Adipocyte (in vitro differentiated cells): ENCODE data around the gene TIMM22.

Source experiments
- DNase-seq: peaks from one replicate; pipeline ENCODE4 v3.0.0-alpha.2; 2015; ENCODE audit warnings: low read depth
- H3K27me3 ChIP-seq: replicated peaks from 2 replicates; pipeline ENCODE4 v1.7.0; 2013; ENCODE audit warnings: mild to moderate bottlenecking, low read length, moderate library complexity; ENCODE audit not compliant: control insufficient read depth, insufficient read depth
- H3K36me3 ChIP-seq: 2 replicates; pipeline ENCODE4 v1.7.0; 2013; ENCODE audit warnings: low read length, mild to moderate bottlenecking, moderate library complexity; ENCODE audit not compliant: control insufficient read depth, insufficient read depth, severe bottlenecking
- H3K4me1 ChIP-seq: 2 replicates; pipeline ENCODE4 v1.7.0; 2013; ENCODE audit warnings: mild to moderate bottlenecking, low read length, moderate library complexity; ENCODE audit not compliant: control insufficient read depth, insufficient read depth
- H3K4me3 ChIP-seq: 2 replicates; pipeline ENCODE4 v1.7.0; 2013; ENCODE audit warnings: mild to moderate bottlenecking, low read length, moderate library complexity
- H3K9ac ChIP-seq: 2 replicates; pipeline ENCODE4 v1.7.0; 2013; ENCODE audit warnings: mild to moderate bottlenecking, low read length, moderate library complexity
- H3K9me3 ChIP-seq: 2 replicates; pipeline ENCODE4 v1.7.0; 2013; ENCODE audit warnings: mild to moderate bottlenecking, low read length, moderate library complexity; ENCODE audit not compliant: control insufficient read depth

The TIMM22 gene

GRCh38 chr17:1003972-1004768 is 7.2 kb downstream of the TIMM22 start:
- H3K4me3 ChIP-seq: no peak overlapping the region
- peaks cover 45% of the 10 kb centered on the region for H3K36me3 ChIP-seq
- no peaks in the 10 kb centered on the region for H3K27me3 ChIP-seq
- no peaks in the 10 kb centered on the region for H3K9me3 ChIP-seq
- peaks cover 58% of the 10 kb centered on the region for H3K4me1 ChIP-seq
- no peak for DNase-seq
- H3K9ac ChIP-seq: no peak overlapping the region

- H3K4me3 ChIP-seq: no peak overlapping the region
- DNase-seq: no peak
- H3K27me3 ChIP-seq: no peaks in the 10 kb centered on the region
- H3K4me1 ChIP-seq: peaks cover 62% of the 10 kb centered on the region
- no peaks in the 10 kb centered on the region for H3K9me3 ChIP-seq
- no peak overlapping the region for H3K9ac ChIP-seq
- peaks cover 46% of the 10 kb centered on the region for H3K36me3 ChIP-seq
These were observed 7.9 kb downstream of the TIMM22 start for GRCh38 chr17:1004769-1005295.

GRCh38 chr17:1005361-1005946 is 8.5 kb downstream of the TIMM22 start:
- peak; percentile 33 for DNase-seq
- peaks cover 47% of the 10 kb centered on the region for H3K36me3 ChIP-seq
- peaks cover 62% of the 10 kb centered on the region for H3K4me1 ChIP-seq
- H3K9ac ChIP-seq: no peak overlapping the region
- H3K4me3 ChIP-seq: no peak overlapping the region
- no peaks in the 10 kb centered on the region for H3K9me3 ChIP-seq
- no peaks in the 10 kb centered on the region for H3K27me3 ChIP-seq

- H3K27me3 ChIP-seq: no peaks in the 10 kb centered on the region
- H3K36me3 ChIP-seq: peaks cover 45% of the 10 kb centered on the region
- no peak for DNase-seq
- H3K4me1 ChIP-seq: peaks cover 57% of the 10 kb centered on the region
- no peak overlapping the region for H3K9ac ChIP-seq
- no peak overlapping the region for H3K4me3 ChIP-seq
- H3K9me3 ChIP-seq: no peaks in the 10 kb centered on the region
These were observed 9.1 kb downstream of the TIMM22 start for GRCh38 chr17:1006054-1006453.

GRCh38 chr17:1007310-1008007 is 10.5 kb downstream of the TIMM22 start:
- no peak for DNase-seq
- Histone ChIP-seq H3K9ac (peak overlapping the region; percentile 67), H3K4me3 (no peak overlapping the region), H3K27me3 (no peaks in the 10 kb centered on the region), H3K4me1 (peaks cover 43% of the 10 kb centered on the region), H3K36me3 (peaks cover 38% of the 10 kb centered on the region), H3K9me3 (no peaks in the 10 kb centered on the region)

- H3K4me3 ChIP-seq: no peak overlapping the region
- no peak for DNase-seq
- H3K27me3 ChIP-seq: no peaks in the 10 kb centered on the region
- H3K36me3 ChIP-seq: peaks cover 31% of the 10 kb centered on the region
- peak overlapping the region; percentile 67 for H3K9ac ChIP-seq
- peaks cover 36% of the 10 kb centered on the region for H3K4me1 ChIP-seq
- no peaks in the 10 kb centered on the region for H3K9me3 ChIP-seq
These were observed 11.3 kb downstream of the TIMM22 start for GRCh38 chr17:1008008-1008761.

DNA sequence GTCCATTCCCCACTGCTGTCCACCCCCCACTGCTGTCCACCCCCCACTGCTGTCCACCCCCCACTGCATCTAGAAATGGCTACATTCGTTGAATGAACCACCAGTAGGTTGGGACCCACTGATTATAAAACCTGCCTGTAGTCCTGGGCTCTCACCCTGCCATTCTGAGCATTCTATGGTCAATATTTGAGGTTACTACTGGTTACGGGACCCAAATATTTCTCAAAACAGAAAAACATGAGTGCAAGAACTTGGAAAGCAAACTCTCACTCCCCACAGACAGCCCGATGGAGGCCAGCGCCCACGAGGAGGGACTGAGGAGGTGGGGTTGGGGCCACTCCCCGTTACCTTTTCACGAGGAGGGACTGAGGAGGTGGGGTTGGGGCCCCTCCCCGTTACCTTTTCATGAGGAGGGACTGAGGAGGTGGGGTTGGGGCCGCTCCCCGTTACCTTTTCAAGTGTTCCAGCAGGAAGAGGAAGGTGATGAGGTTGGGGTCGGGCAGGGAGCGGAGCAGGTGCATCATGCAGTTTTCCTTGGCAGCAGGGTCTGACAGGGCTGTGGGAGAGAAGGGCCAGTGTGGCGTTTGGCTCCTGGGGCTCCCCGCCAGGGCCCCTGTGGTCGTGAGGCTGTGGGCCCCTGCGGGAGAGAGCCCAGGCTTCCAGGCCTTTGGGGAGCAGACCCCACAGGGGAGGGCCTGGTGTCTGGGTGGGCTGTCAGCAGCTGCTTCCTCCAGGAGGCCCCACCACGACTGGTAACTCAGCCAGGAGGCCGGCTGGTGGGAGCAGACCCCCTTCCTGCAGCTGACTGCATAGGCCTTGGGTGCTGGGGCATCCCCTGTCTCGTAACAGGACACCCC is 12.5 kb downstream of the TIMM22 start:
- H3K9ac ChIP-seq: no peak overlapping the region
- no peak overlapping the region for H3K4me3 ChIP-seq
- peaks cover 27% of the 10 kb centered on the region for H3K36me3 ChIP-seq
- H3K9me3 ChIP-seq: no peaks in the 10 kb centered on the region
- no peak for DNase-seq
- no peaks in the 10 kb centered on the region for H3K27me3 ChIP-seq
- peaks cover 34% of the 10 kb centered on the region for H3K4me1 ChIP-seq

DNA sequence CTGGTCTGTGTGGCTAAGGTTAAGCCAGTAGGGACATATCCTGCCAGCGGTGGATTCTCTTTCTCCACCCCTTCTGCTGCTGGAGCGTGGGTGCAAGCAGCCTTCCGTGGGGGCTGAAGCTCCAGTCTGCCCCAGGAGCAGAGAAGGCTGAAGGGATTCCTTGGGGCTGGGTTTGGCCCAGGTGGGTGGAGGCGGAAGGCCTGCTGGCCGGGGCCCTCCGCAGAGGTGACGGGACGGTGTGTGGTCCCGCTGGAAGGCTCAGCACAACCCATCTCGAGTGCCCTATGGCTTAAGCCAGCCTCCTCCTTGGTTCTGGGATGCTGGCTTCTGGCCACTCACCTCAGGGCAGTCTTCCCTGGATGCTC is 13.1 kb downstream of the TIMM22 start:
- Histone ChIP-seq H3K4me1 (peaks cover 32% of the 10 kb centered on the region), H3K36me3 (peaks cover 27% of the 10 kb centered on the region), H3K9me3 (no peaks in the 10 kb centered on the region), H3K27me3 (no peaks in the 10 kb centered on the region), H3K4me3 (no peak overlapping the region), H3K9ac (no peak overlapping the region)
- DNase-seq: no peak

GRCh38 chr17:1010586-1010985 is 13.7 kb downstream of the TIMM22 start:
- Histone ChIP-seq H3K9ac (no peak overlapping the region), H3K27me3 (no peaks in the 10 kb centered on the region), H3K36me3 (peaks cover 27% of the 10 kb centered on the region), H3K9me3 (no peaks in the 10 kb centered on the region), H3K4me1 (peaks cover 28% of the 10 kb centered on the region), H3K4me3 (no peak overlapping the region)
- no peak for DNase-seq

GRCh38 chr17:1011138-1011537 is 14.2 kb downstream of the TIMM22 start:
- no peak for DNase-seq
- peaks cover 27% of the 10 kb centered on the region for H3K36me3 ChIP-seq

More at GRCh38 chr17:1011138-1011537, 14.2 kb downstream of the TIMM22 start:
- Histone ChIP-seq H3K4me1 (peaks cover 24% of the 10 kb centered on the region), H3K9ac (no peak overlapping the region), H3K9me3 (no peaks in the 10 kb centered on the region), H3K27me3 (no peaks in the 10 kb centered on the region), H3K4me3 (no peak overlapping the region)
